Measurements from ENCODE around the gene GPC3.

The GPC3 gene

GRCh38 chrX:133681897-133682296 is 303.5 kb downstream of the GPC3 start:
- Histone ChIP-seq H3K4me2 (ENCODE audit: low read length) (no peak overlapping the region), H3K4me1 (ENCODE audit: insufficient read depth, low read length, severe bottlenecking) (no peaks in the 10 kb centered on the region), H3K36me3 (ENCODE audit: insufficient read depth, low read length) (no peaks in the 10 kb centered on the region), H3K27me3 (ENCODE audit: insufficient read depth, low read length) (no peaks in the 10 kb centered on the region), H4K20me1 (ENCODE audit: insufficient read depth, low read length) (no peaks in the 10 kb centered on the region), H3K79me2 (ENCODE audit: insufficient read depth, low read length) (no peaks in the 10 kb centered on the region), H3K9me2 (ENCODE audit: low read depth, low read length) (no peaks in the 10 kb centered on the region), H3K9me3 (ENCODE audit: low read length) (no peaks in the 10 kb centered on the region), H3K9ac (ENCODE audit: low read length) (no peak overlapping the region), H3F3A (ENCODE audit: insufficient read depth, low read length) (no peaks in the 10 kb centered on the region), H3K27ac (ENCODE audit: low read depth, low read length, poor library complexity, severe bottlenecking) (no peak overlapping the region), H3K4me3 (ENCODE audit: low read depth, low read length, poor library complexity, severe bottlenecking) (no peak overlapping the region), H2AFZ (ENCODE audit: low read length) (no peak overlapping the region)
- no peak for TF ChIP-seq EZH2 (IDR thresholded peaks at IDR 0.05; ENCODE audit: borderline replicate concordance, low read length)
- no peak for TF ChIP-seq CTCF (IDR thresholded peaks at IDR 0.05; ENCODE audit: low read length)

- Histone ChIP-seq H3K9me3 (ENCODE audit: low read length) (no peaks in the 10 kb centered on the region), H4K20me1 (ENCODE audit: insufficient read depth, low read length) (no peaks in the 10 kb centered on the region), H3K79me2 (ENCODE audit: insufficient read depth, low read length) (no peaks in the 10 kb centered on the region), H3K9me2 (ENCODE audit: low read depth, low read length) (no peaks in the 10 kb centered on the region), H3K27ac (ENCODE audit: low read depth, low read length, poor library complexity, severe bottlenecking) (no peak overlapping the region), H3F3A (ENCODE audit: insufficient read depth, low read length) (no peaks in the 10 kb centered on the region), H3K9ac (ENCODE audit: low read length) (no peak overlapping the region), H3K4me3 (ENCODE audit: low read depth, low read length, poor library complexity, severe bottlenecking) (no peak overlapping the region), H2AFZ (ENCODE audit: low read length) (no peak overlapping the region), H3K4me2 (ENCODE audit: low read length) (no peak overlapping the region), H3K36me3 (ENCODE audit: insufficient read depth, low read length) (no peaks in the 10 kb centered on the region), H3K27me3 (ENCODE audit: insufficient read depth, low read length) (no peaks in the 10 kb centered on the region), H3K4me1 (ENCODE audit: insufficient read depth, low read length, severe bottlenecking) (no peaks in the 10 kb centered on the region)
- TF ChIP-seq CTCF (IDR thresholded peaks at IDR 0.05; ENCODE audit: low read length): no peak
- no peak for TF ChIP-seq EZH2 (IDR thresholded peaks at IDR 0.05; ENCODE audit: borderline replicate concordance, low read length)
Observed at GRCh38 chrX:133681421-133681820, 304.0 kb downstream of the GPC3 start.

- H3K9ac ChIP-seq (ENCODE audit: low read length): no peak overlapping the region
- no peaks in the 10 kb centered on the region for H3K9me2 ChIP-seq (ENCODE audit: low read depth, low read length)
- TF ChIP-seq EZH2 (IDR thresholded peaks at IDR 0.05; ENCODE audit: borderline replicate concordance, low read length) (no peak), CTCF (IDR thresholded peaks at IDR 0.05; ENCODE audit: low read length) (no peak)
- H3K4me3 ChIP-seq (ENCODE audit: low read depth, low read length, poor library complexity, severe bottlenecking): no peak overlapping the region
- H3K36me3 ChIP-seq (ENCODE audit: insufficient read depth, low read length): no peaks in the 10 kb centered on the region
- H3K27me3 ChIP-seq (ENCODE audit: insufficient read depth, low read length): no peaks in the 10 kb centered on the region
- H2AFZ ChIP-seq (ENCODE audit: low read length): no peak overlapping the region
- no peak overlapping the region for H3K4me2 ChIP-seq (ENCODE audit: low read length)
- H3K9me3 ChIP-seq (ENCODE audit: low read length): no peaks in the 10 kb centered on the region
- no peaks in the 10 kb centered on the region for H3F3A ChIP-seq (ENCODE audit: insufficient read depth, low read length)
- no peaks in the 10 kb centered on the region for H3K4me1 ChIP-seq (ENCODE audit: insufficient read depth, low read length, severe bottlenecking)
- H3K27ac ChIP-seq (ENCODE audit: low read depth, low read length, poor library complexity, severe bottlenecking): no peak overlapping the region
- H3K79me2 ChIP-seq (ENCODE audit: insufficient read depth, low read length): no peaks in the 10 kb centered on the region
- H4K20me1 ChIP-seq (ENCODE audit: insufficient read depth, low read length): no peaks in the 10 kb centered on the region
Observed at GRCh38 chrX:133677123-133678063, 308.0 kb downstream of the GPC3 start.
